Activated CD8-positive, alpha-beta memory T cell treated with anti-CD3 and anti-CD28 coated beads for 48 hours (primary cell): ENCODE data around the gene ZBTB14.

ENCODE experiments used
- DNase-seq, 3 experiments: peaks; one replicate each; pipeline ENCODE4 v3.0.0-alpha.2; 2020; ENCODE audit warnings: low read depth in 2 of 3, low spot score in 2 of 3

Gene ZBTB14

DNA sequence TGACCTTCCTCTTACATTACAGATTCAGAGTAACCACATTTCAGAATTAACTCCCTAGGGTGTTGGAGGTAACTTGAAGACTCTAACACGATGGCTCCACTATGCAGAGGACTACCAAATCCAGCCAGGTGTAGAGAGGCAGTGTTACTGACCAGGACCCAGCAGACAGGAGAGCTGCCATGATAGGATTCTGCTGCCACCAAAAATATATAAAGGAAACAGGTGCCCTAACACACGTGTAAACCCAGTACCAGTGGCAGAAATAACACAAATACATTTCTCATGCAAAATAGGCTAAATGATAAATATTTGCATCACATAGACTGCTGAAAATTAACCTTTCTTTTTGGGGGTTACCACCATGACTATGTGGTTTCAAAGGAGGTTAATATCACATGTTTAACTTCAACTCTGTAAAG is 7.0 kb downstream of the ZBTB14 start:
- no peak for DNase-seq

DNA sequence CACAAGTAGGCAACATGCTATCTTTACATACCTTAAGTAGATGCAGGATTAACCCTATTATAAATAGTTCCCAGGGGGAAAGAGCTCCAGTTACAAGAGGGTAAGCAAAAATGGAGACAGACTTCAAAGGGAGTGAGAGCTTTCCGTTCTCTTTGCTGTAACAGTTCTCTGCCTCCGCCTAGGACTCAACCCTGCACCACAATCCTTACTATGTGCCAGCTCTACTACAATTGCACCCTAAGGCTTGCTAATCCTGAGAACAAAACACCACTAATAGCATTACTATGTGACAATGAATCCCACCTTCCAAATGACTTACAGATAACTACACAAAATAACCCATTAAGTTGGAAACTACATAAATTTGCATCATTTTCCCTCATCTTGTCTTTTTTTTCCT is 7.7 kb downstream of the ZBTB14 start:
- no peak for DNase-seq

DNA sequence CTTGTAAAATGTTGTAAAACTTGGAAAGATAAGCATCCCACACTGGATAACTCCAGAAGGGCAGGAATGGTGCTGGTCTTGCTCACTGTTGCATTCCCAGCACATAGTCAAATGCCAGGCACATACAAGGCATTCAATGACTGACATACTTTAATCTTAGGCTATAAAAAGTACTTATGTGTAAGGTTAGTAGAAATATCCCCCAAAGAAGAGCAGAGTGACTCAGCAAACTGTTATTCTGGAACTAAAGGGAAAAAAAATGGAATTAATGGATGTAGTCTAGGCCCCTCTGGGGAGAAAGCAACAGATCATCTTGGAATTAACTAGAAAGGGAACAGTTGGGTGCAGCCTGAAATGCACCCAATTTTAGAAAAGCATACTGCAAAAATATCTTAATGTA is 9.0 kb downstream of the ZBTB14 start:
- DNase-seq = no peak

DNA sequence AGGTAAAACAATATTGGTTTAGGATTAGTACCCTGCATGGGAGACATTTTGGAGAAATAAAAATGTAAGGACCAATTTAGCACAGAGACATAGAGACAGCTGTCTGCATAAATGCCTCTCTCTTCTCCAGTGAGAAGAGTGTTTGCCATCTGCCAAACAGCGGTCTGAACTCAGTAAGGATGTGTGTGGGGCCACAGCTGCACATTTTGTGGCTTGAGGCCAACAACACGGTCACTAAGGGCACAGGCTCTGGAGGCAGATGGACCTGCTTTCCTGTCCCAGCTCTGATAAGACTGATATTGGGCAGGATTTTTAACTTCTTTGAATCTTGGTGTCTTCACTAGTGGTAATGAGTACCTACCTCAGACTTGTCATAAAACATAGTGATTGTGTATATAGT is 10.2 kb downstream of the ZBTB14 start:
- DNase-seq = no peak

DNA sequence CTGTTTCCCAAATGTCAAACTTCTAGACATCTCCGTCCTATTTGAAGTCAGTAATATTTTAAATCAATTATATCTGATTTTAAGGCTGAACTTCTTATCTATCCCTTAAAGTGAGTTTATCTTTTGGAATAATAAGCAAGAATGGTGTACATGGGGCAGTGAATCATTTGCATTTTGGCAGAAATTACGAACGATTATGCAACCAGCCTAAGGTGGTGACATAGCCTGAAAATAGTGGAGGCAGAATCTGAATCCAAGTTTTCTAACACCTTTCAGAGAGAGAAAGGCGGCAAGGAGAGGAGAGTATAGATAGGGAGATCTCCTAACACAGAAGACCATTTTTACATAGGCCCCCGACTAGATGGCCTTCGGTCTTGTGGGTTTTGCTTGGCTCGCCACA is 10.7 kb downstream of the ZBTB14 start:
- no peak for DNase-seq

DNA sequence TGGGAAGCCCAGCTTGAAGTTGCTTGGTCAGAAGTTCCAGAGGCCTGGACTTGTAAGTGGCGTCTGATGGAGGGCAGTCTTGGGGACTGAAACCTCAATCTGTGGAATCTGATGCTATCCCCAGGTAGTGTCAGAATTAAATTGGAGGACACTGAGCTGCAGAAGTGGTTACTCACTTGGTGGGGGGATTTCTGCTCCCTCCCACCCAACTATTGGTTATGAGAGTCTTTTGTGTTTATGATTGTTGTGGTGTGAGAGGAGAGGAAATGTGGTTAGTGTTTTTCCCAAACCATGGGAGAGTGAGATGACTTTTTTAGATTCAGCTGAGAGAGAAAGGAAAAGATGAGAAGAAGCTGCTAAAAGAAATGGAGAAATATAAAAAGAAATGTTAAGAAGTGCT is 12.8 kb downstream of the ZBTB14 start:
- no peak for DNase-seq

DNA sequence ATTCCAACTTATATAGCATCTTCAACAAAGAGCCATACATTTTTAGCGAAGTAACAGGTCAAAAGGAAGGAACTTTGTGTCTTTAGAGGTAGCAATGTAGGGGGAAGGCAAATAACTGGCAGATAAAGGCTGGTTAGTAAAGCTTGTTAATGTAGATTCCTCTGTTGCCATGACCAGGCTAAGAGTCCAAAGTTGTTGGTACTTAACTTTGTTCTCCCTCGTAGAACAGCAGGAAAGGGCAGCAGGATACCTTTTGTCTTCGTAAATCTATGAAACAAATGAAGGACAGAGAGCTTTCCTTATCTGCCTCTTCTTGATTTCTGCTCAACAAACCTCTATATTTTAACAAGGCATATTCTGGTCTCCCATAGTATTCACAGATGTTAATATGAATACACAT is 18.6 kb downstream of the ZBTB14 start:
- no peak for DNase-seq

DNA sequence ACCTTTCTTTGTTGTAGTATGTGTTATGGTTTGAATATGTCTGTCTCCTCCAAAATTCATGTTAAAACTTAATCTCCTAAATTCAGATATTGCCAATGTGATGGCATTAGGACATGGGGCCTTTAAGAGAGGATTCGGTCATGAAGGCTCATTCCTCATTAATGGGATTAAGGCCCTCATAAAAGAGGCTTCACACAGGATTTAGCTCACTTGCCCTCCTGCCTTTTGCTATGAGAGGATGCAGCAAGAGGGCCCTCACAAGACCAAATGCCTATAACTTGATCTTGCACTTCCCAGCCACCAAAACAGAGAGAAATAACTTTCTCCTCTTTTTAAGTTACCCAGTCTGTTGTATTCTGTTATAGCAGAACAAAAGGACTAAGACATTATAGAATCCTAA is 19.7 kb downstream of the ZBTB14 start:
- DNase-seq = no peak

DNA sequence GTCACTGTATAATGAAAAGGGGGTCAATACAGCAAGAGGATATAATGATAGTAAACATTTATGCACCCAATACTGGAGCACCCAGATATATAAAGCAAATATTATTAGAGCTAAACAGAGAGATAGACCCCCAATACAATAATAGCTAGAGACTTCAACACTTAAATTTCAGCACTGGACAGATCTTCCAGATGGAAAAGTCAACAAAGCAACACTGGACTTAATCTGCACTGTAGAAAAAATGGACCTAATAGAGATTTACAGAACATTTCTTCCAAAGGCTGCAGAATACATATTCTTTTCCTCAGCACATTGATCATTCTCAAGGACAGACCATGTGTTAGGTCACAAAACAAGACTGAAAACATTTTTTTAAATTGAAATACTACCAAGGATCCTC is 26.7 kb downstream of the ZBTB14 start:
- no peak for DNase-seq

DNA sequence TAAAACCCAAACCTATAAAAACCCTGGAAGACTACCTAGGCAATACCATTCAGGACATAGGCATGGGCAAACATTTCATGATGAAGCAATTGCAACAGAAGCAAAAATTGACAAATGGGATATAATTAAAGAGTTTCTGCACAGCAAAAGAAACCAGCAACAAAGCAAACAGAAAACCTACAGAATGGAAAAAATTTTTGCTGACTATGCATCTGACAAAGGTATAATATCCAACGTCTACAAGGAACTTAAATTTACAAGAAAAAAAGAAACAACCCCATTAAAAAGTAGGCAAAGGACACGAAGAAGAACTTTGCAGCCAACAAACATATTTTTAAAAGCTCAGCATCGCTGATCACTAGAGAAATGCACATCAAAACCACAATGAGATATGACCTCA is 28.8 kb downstream of the ZBTB14 start:
- no peak for DNase-seq

DNA sequence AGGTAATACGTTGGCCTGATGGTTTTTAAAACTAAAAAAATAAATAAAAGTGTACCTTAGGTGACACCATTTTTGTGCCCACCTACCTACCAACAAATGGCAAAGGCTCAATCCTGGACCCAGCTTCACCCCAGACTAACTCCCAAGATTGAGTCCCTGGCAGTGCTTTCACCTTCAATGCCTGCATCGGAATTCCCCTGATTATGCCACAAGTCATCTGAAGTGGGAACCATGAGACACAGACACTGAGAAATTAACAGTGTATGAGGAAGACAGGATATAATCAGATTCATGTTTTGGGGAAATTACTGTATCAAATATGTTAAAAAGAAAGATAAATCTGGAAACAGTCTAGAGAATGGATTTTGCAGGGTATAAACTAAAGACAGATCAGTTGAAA is 41.6 kb downstream of the ZBTB14 start:
- no peak for DNase-seq

DNA sequence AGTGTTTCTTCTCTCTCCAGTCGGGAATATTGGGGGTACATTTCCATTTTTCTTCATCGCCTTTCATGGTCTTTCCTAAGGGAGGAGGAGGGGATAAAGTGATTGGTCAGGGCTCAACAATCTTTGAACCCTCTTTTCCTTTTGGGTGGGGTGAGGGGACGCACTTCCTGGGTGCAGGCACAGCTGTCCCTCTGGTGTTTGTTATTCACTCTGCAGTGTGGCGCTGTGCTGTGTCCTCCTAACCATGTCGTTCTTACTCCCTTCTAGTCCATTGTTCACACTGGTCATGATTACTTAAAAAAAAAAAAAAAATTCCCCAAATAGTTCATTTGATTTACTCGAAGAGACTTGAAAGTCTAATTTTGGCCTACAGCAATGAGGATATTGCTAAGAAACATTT is 44.4 kb downstream of the ZBTB14 start:
- DNase-seq = no peak

DNA sequence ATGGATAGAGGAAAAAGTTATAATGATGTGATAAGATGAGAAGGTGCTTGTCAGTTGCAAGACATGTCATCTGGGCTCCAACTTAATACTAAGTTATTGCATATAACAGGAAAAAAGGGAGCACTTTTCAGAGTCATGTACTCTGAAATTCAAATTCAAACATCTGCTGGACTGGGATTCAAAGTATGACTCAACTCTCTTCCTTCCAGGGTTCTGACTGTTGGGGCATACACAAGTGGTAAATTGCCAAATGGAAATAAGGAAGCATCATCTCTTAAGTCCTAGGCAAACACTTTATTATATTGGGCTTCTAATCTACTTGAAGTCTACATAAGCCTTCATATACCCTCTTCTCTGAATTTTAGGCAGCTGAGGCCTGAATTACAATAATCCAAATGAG is 44.9 kb downstream of the ZBTB14 start:
- DNase-seq = no peak

DNA sequence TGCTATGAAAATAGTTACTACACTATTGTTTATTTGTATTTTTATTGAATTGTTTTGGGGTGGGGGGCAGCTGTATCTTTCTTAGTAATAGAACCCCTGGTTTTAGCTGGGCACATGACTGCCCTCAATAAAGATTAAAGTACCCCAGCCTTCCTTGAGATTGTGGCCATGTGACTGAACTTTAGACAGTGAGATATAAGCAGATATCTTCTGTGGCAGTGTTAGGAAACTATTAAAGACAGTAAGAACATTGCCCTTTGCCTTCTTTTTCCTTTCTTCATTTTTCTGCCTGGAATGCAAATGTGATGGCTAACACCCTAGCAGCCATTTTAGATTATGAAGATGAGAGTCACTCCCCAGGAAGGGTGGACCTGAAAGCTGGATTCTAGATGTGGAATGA is 50.6 kb downstream of the ZBTB14 start:
- no peak for DNase-seq

DNA sequence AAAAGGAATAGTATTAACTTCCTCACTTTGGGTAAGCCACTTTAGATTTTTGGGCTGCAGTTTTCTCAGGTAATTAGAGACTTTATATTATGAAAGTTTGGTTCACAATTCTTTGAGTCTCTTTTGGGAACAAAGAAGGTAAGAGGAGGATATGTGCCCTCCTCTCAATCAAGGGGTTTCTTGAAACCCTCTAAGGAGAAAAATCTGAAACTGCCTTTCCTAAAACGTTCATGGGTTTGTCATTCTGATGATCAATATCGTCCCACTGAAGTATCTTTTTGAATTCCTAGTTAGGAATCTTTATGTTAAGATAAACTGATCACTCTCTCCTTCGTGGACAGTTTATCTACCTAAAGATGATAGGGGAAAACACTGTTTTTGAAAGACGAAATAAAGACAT is 56.1 kb downstream of the ZBTB14 start:
- DNase-seq = no peak
